KMS-11 (cell line): ENCODE measurements around the gene LRFN3.
A peak's percentile ranks its signal among the peaks of the same experiment; 100 is the strongest.

Experiments used
- H2AFZ ChIP-seq: fragments of 200-600 bp; sonication (generic); 2 replicates; pipeline ENCODE4 v1.6.1; 2016; ENCODE audit warnings: antibody characterized with exemption, mixed run types, low read depth
- H3K27ac ChIP-seq: fragments of 200-600 bp; sonication (generic); 2 replicates; pipeline ENCODE4 v1.6.1; 2016; ENCODE audit warnings: mild to moderate bottlenecking, mixed run types
- H3K27me3 ChIP-seq: fragments of 200-600 bp; sonication (generic); 2 replicates; pipeline ENCODE4 v1.6.1; 2017; ENCODE audit warnings: mild to moderate bottlenecking, low read depth, mixed run types, moderate library complexity; ENCODE audit not compliant: insufficient read depth
- H3K36me3 ChIP-seq: fragments of 200-600 bp; sonication (generic); 2 replicates; pipeline ENCODE4 v1.6.1; 2017; ENCODE audit warnings: mild to moderate bottlenecking, mixed run types; ENCODE audit not compliant: insufficient read depth
- H3K4me1 ChIP-seq: fragments of 200-600 bp; sonication (generic); 2 replicates; pipeline ENCODE4 v1.6.1; 2016; ENCODE audit warnings: mild to moderate bottlenecking, low read depth, mixed run types; ENCODE audit not compliant: poor library complexity, severe bottlenecking
- H3K4me2 ChIP-seq: fragments of 200-600 bp; sonication (generic); 2 replicates; pipeline ENCODE4 v1.7.0; 2016; ENCODE audit warnings: mild to moderate bottlenecking, mixed run types
- H3K4me3 ChIP-seq: fragments of 200-600 bp; sonication (generic); IDR thresholded peaks from 2 replicates; pipeline ENCODE4 v1.6.1; 2017; ENCODE audit warnings: low read depth, low read length, mixed read lengths; ENCODE audit not compliant: insufficient read depth
- H3K79me2 ChIP-seq: fragments of 200-600 bp; sonication (generic); 2 replicates; pipeline ENCODE4 v1.6.1; 2016; ENCODE audit warnings: low read depth, mixed run types; ENCODE audit not compliant: insufficient read depth
- H3K9ac ChIP-seq: fragments of 200-600 bp; sonication (generic); 2 replicates; pipeline ENCODE4 v1.6.1; 2016; ENCODE audit warnings: mild to moderate bottlenecking, mixed run types
- H4K20me1 ChIP-seq: fragments of 200-600 bp; sonication (generic); 2 replicates; pipeline ENCODE4 v1.6.1; 2016; ENCODE audit warnings: mild to moderate bottlenecking, mixed run types; ENCODE audit not compliant: insufficient read depth
- TF ChIP-seq, protein P1 (sequence below): fragments of 200-600 bp; sonication (generic); conservative IDR thresholded peaks from 2 replicates; pipeline ENCODE4 v1.6.1; 2017; ENCODE audit warnings: low read depth, mild to moderate bottlenecking, antibody characterized with exemption, low read length, moderate library complexity, mixed read lengths

Gene LRFN3

DNA sequence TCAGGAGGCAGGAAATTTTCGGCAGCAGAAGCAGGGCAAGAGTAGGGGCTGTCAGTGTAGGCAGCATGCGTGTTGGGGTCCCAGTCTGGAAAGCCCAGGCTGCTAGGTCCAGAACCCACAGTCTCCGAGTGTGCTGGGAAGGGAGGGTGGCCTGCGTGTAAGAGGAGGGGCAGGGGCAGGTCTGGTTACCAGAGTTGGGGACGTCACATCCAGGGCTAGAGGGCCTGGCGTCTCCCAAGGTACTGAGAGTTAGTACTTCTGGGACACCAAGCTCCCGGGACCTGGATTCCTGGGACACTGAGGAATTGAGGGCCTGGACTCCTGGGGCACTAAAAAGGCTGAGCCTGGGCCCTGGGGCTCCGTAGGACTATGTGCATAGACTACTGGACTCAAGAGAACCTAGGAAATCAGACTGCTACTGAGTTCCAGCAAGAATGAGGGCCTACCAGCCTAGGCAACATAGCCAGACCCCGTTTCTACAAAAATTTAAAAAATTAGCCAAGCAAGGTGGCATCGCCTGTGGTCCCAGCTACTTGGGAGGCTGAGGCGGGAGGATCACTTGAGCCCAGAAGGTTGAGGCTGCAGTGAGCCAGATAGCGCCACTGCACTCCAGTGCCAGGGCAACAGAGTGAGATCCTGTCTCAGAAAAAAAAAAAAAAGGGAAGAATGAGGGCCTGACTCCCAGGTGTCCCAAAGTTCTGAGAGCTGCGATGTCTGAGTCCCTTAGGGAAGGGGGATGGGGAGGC lies 38.3 kb upstream of the LRFN3 start:
- no peak overlapping the region for H3K27ac ChIP-seq
- H3K4me1 ChIP-seq, result peaks cover 12% of the 10 kb centered on the region
- no peak overlapping the region for H3K9ac ChIP-seq

DNA sequence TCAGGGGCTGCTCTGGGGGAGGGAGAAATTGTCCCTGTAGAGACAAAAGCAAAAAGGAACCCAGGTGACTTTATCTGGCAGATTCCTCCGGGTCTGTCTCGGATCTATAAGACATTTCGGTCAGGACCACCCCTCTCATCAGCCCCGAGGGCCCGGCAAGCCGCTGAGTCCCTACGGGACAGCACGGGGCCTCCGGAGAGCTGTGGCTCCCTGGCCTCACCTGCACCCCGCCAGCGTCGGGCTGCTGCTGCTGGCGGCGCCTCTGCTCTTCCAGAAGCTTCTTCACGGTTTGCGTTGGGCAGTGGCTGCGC lies 37.7 kb upstream of the LRFN3 start:
- Histone ChIP-seq H3K4me3 (no peak overlapping the region), H2AFZ (no peak overlapping the region), H3K4me1 (peaks cover 17% of the 10 kb centered on the region), H3K9ac (no peak overlapping the region), H3K79me2 (0 out of 2 replicates have a peak, but pooled peaks cover 11% of the 10 kb centered on the region), H3K27me3 (no peaks in the 10 kb centered on the region), H4K20me1 (no peaks in the 10 kb centered on the region), H3K36me3 (no peaks in the 10 kb centered on the region), H3K4me2 (peak overlapping the region; percentile 68; the same call in 1 of the 2 replicates), H3K27ac (no peak overlapping the region)
- TF ChIP-seq, protein P1, sequence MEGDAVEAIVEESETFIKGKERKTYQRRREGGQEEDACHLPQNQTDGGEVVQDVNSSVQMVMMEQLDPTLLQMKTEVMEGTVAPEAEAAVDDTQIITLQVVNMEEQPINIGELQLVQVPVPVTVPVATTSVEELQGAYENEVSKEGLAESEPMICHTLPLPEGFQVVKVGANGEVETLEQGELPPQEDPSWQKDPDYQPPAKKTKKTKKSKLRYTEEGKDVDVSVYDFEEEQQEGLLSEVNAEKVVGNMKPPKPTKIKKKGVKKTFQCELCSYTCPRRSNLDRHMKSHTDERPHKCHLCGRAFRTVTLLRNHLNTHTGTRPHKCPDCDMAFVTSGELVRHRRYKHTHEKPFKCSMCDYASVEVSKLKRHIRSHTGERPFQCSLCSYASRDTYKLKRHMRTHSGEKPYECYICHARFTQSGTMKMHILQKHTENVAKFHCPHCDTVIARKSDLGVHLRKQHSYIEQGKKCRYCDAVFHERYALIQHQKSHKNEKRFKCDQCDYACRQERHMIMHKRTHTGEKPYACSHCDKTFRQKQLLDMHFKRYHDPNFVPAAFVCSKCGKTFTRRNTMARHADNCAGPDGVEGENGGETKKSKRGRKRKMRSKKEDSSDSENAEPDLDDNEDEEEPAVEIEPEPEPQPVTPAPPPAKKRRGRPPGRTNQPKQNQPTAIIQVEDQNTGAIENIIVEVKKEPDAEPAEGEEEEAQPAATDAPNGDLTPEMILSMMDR, result no peak

More for the DNA sequence above, 38.3 kb upstream of the LRFN3 start:
- no peaks in the 10 kb centered on the region for H3K36me3 ChIP-seq
- 0 out of 2 replicates have a peak, but pooled peaks cover 11% of the 10 kb centered on the region for H3K79me2 ChIP-seq
- no peak overlapping the region for H3K4me3 ChIP-seq
- no peak overlapping the region for H3K4me2 ChIP-seq
- H4K20me1 ChIP-seq, result no peaks in the 10 kb centered on the region
- no peak overlapping the region for H2AFZ ChIP-seq
- TF ChIP-seq, protein P1, result no peak
- no peaks in the 10 kb centered on the region for H3K27me3 ChIP-seq

DNA sequence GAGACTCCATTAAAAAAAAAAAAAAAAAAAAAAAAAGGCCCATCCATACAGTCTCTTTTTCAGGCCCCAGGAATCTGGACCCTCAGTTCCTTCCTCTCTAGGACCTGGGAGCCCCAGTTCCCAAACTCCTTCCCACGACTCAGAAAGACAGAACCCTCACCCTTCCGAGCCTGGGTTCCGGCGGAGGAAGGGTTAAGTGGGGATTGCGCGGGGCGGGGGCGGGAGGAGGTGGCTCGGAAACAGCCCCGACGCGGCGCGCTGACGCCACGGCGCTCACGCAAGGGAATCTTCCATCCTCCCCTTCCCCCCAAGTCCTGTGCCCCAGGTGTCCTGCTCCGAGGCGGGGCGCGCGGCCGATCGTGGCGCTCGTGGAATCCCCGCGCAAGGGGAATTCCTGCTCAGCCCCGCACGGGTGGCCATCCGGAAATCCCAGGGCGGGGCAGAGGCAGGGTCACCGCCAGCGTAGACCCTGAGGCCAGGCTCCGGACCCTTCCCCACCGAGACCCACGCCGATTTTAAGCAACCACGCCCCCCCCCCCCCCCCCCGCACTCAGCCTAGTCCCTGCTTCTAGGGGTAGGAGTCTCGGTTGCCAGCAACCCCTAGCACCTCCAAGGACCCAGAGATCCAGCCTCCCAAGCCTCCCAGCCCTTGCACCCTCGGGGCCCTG lies 36.5 kb upstream of the LRFN3 start:
- peaks cover 18% of the 10 kb centered on the region for H3K4me1 ChIP-seq
- no peaks in the 10 kb centered on the region for H3K36me3 ChIP-seq

DNA sequence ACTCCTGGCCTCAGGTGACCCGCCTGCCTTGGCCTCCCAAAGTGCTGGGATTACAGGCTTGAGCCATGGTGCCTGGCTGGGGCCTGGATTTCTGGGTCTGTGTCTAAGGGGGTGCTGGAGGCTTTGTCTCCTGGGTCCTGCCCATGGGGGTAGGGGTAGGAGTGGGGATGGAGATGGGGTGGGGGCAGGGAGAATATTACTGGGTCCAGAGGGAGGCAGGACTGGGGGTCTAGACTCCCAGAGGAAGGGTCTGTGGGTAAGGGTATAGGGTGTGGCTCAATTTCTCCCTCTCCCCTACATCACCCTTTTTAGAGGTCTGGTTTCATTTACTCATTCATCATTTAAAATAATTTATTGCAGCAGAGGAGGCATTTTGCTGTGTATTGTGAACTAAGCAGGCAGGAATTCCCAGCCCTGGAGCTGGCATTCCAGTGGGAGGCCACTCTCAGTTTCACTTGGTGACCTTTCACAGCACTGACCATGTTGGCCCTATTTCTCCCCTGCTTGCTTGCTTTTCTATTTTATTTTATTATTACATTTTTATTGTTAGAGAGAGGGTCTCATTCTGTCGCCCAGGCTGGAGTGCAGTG lies 35.0 kb upstream of the LRFN3 start:
- H3K4me1 ChIP-seq, result peaks cover 18% of the 10 kb centered on the region
- no peak overlapping the region for H3K27ac ChIP-seq
- H3K9ac ChIP-seq, result no peak overlapping the region; the same call in 1 of the 2 replicates

More for the DNA sequence above, 36.5 kb upstream of the LRFN3 start:
- Histone ChIP-seq H3K4me2 (peak overlapping the region; percentile 68), H3K79me2 (0 out of 2 replicates have a peak, but pooled peaks cover 11% of the 10 kb centered on the region), H2AFZ (peak overlapping the region; percentile 88), H3K4me3 (no peak overlapping the region), H3K27me3 (no peaks in the 10 kb centered on the region), H3K27ac (peak overlapping the region; percentile 75), H4K20me1 (no peaks in the 10 kb centered on the region), H3K9ac (peak overlapping the region; percentile 69)
- TF ChIP-seq, protein P1, result no peak

More for the DNA sequence above, 35.0 kb upstream of the LRFN3 start:
- Histone ChIP-seq H2AFZ (peak overlapping the region; percentile 88; the same call in 1 of the 2 replicates), H4K20me1 (no peaks in the 10 kb centered on the region), H3K4me2 (peak overlapping the region; percentile 68; the same call in 1 of the 2 replicates), H3K36me3 (no peaks in the 10 kb centered on the region), H3K79me2 (0 out of 2 replicates have a peak, but pooled peaks cover 11% of the 10 kb centered on the region), H3K27me3 (no peaks in the 10 kb centered on the region), H3K4me3 (no peak overlapping the region)
- TF ChIP-seq, protein P1, result no peak
